ENCODE measurements around the gene UBE2Q2.
"Not testable (repeated sequence)": the region's sequence is repeated elsewhere in the genome, so short reads cannot be mapped to it uniquely, and the experiment has no call there.

DNA sequence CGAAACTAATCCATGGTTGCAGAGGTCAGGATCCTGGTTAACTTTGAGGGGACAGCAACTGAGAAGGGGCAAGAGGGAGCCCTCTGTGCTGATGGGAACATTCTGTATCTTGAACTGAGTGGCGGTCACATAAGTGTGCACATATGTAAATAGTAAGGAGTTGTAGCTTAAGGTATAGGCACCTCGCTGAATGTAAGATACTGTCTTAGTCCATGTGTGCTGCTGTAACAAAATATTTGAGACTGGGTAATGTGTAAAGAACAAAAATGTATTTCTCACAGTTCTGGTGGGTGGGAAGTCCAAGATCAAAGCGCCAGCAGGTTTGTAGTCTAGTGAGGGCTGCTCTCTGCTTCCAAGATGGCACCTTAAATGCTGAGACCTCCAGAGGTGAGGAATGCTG lies 42.8 kb upstream of the UBE2Q2 start:
- not testable (repeated sequence) for TF ChIP-seq CTCF (conservative IDR thresholded peaks at IDR 0.05; ENCODE audit: low read depth, low read length); POLR2A (IDR thresholded peaks at IDR 0.05; ENCODE audit: low read depth, low read length); MXI1 (IDR thresholded peaks at IDR 0.05; ENCODE audit: borderline replicate concordance, low read depth, low read length); CEBPB (IDR thresholded peaks at IDR 0.05; ENCODE audit: low read depth, low read length); RFX5 (IDR thresholded peaks at IDR 0.05; ENCODE audit: low read depth, low read length); BHLHE40 (IDR thresholded peaks at IDR 0.05; ENCODE audit: low read depth, low read length); FOS (IDR thresholded peaks at IDR 0.05; ENCODE audit: low read depth, low read length); SMC3 (IDR thresholded peaks at IDR 0.05; ENCODE audit: low read depth, low read length); MAFK (IDR thresholded peaks at IDR 0.05; ENCODE audit: low read depth, low read length); MAZ (IDR thresholded peaks at IDR 0.05; ENCODE audit: borderline replicate concordance, low read depth, low read length)
